ENCODE measurements around the gene BUD23. TPM values are rescaled to one million over a fixed set of nuclear protein-coding genes. Genes with fewer than 3 reads are reported as not detected.

The BUD23 gene
- total and polyA plus RNA-seq, 2 donors (not counting 3 experiments of a cell fraction or from before 2014, with no cell fraction given): 62.1 to 64.6 TPM

- Histone ChIP-seq H3K27ac (ENCODE audit: insufficient read depth, low read depth, low read length) (no peak overlapping the region), H3K9ac (replicated peaks; ENCODE audit: extremely low read depth, insufficient read depth, low read length) (no peak overlapping the region), H3K4me2 (ENCODE audit: insufficient read depth, low read length) (no peak overlapping the region), H3K36me3 (ENCODE audit: control insufficient read depth in 2 of 2, extremely low read depth in 1 of 2, insufficient read depth in 2 of 2, low read length in 2 of 2) (peaks cover 7 to 25% of the 10 kb centered on the region in 2 experiments), H3K9me1 (replicated peaks; ENCODE audit: control insufficient read depth, extremely low read depth, insufficient read depth, low read length) (no peaks in the 10 kb centered on the region), H3K9me3 (replicated peaks; ENCODE audit: control insufficient read depth, insufficient read depth, low read length) (no peaks in the 10 kb centered on the region), H4K20me1 (replicated peaks; ENCODE audit: control insufficient read depth, extremely low read depth, insufficient read depth, low read length) (no peaks in the 10 kb centered on the region), H3K4me3 (replicated peaks in 1 of 3; ENCODE audit: insufficient read depth in 1 of 3, low read depth in 1 of 3, low read length in 3 of 3) (no peak overlapping the region), H3K4me1 (ENCODE audit: control insufficient read depth, extremely low read depth, insufficient read depth, low read length) (peaks cover 6% of the 10 kb centered on the region), H3K79me2 (ENCODE audit: control insufficient read depth, insufficient read depth, low read length) (no peaks in the 10 kb centered on the region), H2AFZ (ENCODE audit: low read depth, low read length) (no peak overlapping the region), H3K27me3 (ENCODE audit: control insufficient read depth in 2 of 2, insufficient read depth in 2 of 2, low read length in 2 of 2) (no peaks in the 10 kb centered on the region)
- no peak for DNase-seq (ENCODE audit: low read depth, low spot score)
- intact Hi-C loops (cut with micrococcal nuclease) (no loop called here), dilution Hi-C loops (cut with MboI; ENCODE audit: extremely low pct_ligation_motif_present, low sequenced_read_pairs) (no loop called here)
- CTCF ChIA-PET: interaction anchor here (1.2 to 3.2 kb wide), 6 partner anchors 10 to 95 kb away, joined by 5 to 26 read pairs (median 10); no protein-coding TSS in a partner anchor
- TF ChIP-seq GATA2 (IDR thresholded peaks at IDR 0.05; ENCODE audit: insufficient read depth, insufficient read length, low read depth, low read length) (no peak), MYC (IDR thresholded peaks at IDR 0.05; ENCODE audit: low read depth, low read length) (no peak), EZH2 (IDR thresholded peaks at IDR 0.05; ENCODE audit: borderline replicate concordance, low read depth, low read length, severe bottlenecking) (no peak), POLR2A (IDR thresholded peaks at IDR 0.05; ENCODE audit: low read depth, low read length) (no peak), JUN (IDR thresholded peaks at IDR 0.05; ENCODE audit: borderline replicate concordance, insufficient read depth, insufficient read length, low read depth) (no peak), FOS (IDR thresholded peaks at IDR 0.05; ENCODE audit: borderline replicate concordance, insufficient read depth, low read length) (no peak), POLR2AphosphoS5 (IDR thresholded peaks at IDR 0.05; ENCODE audit: insufficient read depth, low read depth, low read length) (no peak)
- TF ChIP-seq, protein P1, sequence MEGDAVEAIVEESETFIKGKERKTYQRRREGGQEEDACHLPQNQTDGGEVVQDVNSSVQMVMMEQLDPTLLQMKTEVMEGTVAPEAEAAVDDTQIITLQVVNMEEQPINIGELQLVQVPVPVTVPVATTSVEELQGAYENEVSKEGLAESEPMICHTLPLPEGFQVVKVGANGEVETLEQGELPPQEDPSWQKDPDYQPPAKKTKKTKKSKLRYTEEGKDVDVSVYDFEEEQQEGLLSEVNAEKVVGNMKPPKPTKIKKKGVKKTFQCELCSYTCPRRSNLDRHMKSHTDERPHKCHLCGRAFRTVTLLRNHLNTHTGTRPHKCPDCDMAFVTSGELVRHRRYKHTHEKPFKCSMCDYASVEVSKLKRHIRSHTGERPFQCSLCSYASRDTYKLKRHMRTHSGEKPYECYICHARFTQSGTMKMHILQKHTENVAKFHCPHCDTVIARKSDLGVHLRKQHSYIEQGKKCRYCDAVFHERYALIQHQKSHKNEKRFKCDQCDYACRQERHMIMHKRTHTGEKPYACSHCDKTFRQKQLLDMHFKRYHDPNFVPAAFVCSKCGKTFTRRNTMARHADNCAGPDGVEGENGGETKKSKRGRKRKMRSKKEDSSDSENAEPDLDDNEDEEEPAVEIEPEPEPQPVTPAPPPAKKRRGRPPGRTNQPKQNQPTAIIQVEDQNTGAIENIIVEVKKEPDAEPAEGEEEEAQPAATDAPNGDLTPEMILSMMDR (IDR thresholded peaks at IDR 0.05; ENCODE audit: extremely low read depth in 1 of 2, insufficient read depth in 1 of 2, low read depth in 1 of 2, low read length in 2 of 2): no peak
- TF ChIP-seq, protein P2, sequence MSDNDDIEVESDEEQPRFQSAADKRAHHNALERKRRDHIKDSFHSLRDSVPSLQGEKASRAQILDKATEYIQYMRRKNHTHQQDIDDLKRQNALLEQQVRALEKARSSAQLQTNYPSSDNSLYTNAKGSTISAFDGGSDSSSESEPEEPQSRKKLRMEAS (IDR thresholded peaks at IDR 0.05; ENCODE audit: insufficient read depth, insufficient read length): no peak
- no peak for FAIRE-seq
- no TSS peak for BruUV-seq (replicated peaks)
- POLR2A ChIA-PET: interaction anchor here (0.7 kb wide), 1 partner anchor 145 kb away, joined by 5 read pairs; no protein-coding TSS in a partner anchor
Measured at GRCh38 chr7:73702226-73702625, 18.8 kb downstream of the BUD23 start.

Data from endothelial cell of umbilical vein (primary cell).